Measurements from ENCODE around the gene TPO.
"Not testable (repeated sequence)": the region's sequence is repeated elsewhere in the genome, so short reads cannot be mapped to it uniquely, and the experiment has no call there.

TPO gene

GRCh38 chr2:1488181-1488671 lies 75.0 kb downstream of the TPO start:
- no peak for DNase-seq

- DNase-seq = no peak
These were observed 75.6 kb downstream of the TPO start for GRCh38 chr2:1488851-1489250.

GRCh38 chr2:1489486-1489885 lies 76.2 kb downstream of the TPO start:
- no peak for DNase-seq

GRCh38 chr2:1490381-1490780 lies 77.1 kb downstream of the TPO start:
- DNase-seq = not testable (repeated sequence)

GRCh38 chr2:1491751-1492150 lies 78.5 kb downstream of the TPO start:
- no peak for DNase-seq

- DNase-seq = not testable (repeated sequence)
These were observed 79.0 kb downstream of the TPO start for GRCh38 chr2:1492231-1492630.

GRCh38 chr2:1492711-1493430 lies 79.6 kb downstream of the TPO start:
- DNase-seq = no peak

- no peak for DNase-seq
These were observed 80.3 kb downstream of the TPO start for GRCh38 chr2:1493431-1494126.

- DNase-seq = no peak
These were observed 81.0 kb downstream of the TPO start for GRCh38 chr2:1494257-1494656.

GRCh38 chr2:1494906-1495305 lies 81.6 kb downstream of the TPO start:
- DNase-seq = no peak

GRCh38 chr2:1495676-1496358 lies 82.6 kb downstream of the TPO start:
- no peak for DNase-seq

- no peak for DNase-seq
These were observed 83.1 kb downstream of the TPO start for GRCh38 chr2:1496359-1496821.

GRCh38 chr2:1497122-1497611 lies 83.9 kb downstream of the TPO start:
- no peak for DNase-seq

- no peak for DNase-seq
These were observed 84.9 kb downstream of the TPO start for GRCh38 chr2:1498176-1498575.

GRCh38 chr2:1499033-1499795 lies 86.0 kb downstream of the TPO start:
- no peak for DNase-seq

GRCh38 chr2:1501038-1501851 lies 88.0 kb downstream of the TPO start:
- no peak for DNase-seq

GRCh38 chr2:1501991-1502390 lies 88.7 kb downstream of the TPO start:
- no peak for DNase-seq

GRCh38 chr2:1502891-1503304 lies 89.6 kb downstream of the TPO start:
- no peak for DNase-seq

- no peak for DNase-seq
These were observed 90.4 kb downstream of the TPO start for GRCh38 chr2:1503471-1504310.

- DNase-seq = no peak
These were observed 91.1 kb downstream of the TPO start for GRCh38 chr2:1504311-1504750.

GRCh38 chr2:1505031-1505441 lies 91.8 kb downstream of the TPO start:
- no peak for DNase-seq
